MM.1S (cell line): ENCODE data around the gene LIPE.

Experiments used
- DNase-seq: peaks from one replicate; pipeline ENCODE4 v3.0.0-alpha.2; 2015
- H2AFZ ChIP-seq: fragments of 300-600 bp; sonication (generic); 2 replicates; pipeline ENCODE4 v1.6.0; 2016; ENCODE audit warnings: antibody characterized with exemption, low read length
- H3F3A ChIP-seq: fragments of 300-600 bp; sonication (generic); 2 replicates; pipeline ENCODE4 v1.6.1; 2016; ENCODE audit warnings: mild to moderate bottlenecking, antibody characterized with exemption, low read length, moderate library complexity, mixed read lengths; ENCODE audit not compliant: insufficient read depth
- H3K27ac ChIP-seq: fragments of 300-600 bp; sonication (generic); 2 replicates; pipeline ENCODE4 v1.5.1; 2016; ENCODE audit warnings: mild to moderate bottlenecking, low read length
- H3K27me3 ChIP-seq: fragments of 300-600 bp; sonication (generic); replicated peaks from 2 replicates; pipeline ENCODE4 v1.6.0; 2016; ENCODE audit warnings: low read length; ENCODE audit not compliant: insufficient read depth
- H3K36me3 ChIP-seq: fragments of 300-600 bp; sonication (generic); replicated peaks from 2 replicates; pipeline ENCODE4 v1.6.1; 2016; ENCODE audit warnings: mild to moderate bottlenecking, low read length, mixed read lengths; ENCODE audit not compliant: insufficient read depth
- H3K4me1 ChIP-seq: fragments of 300-600 bp; sonication (generic); 2 replicates; pipeline ENCODE4 v1.6.1; 2016; ENCODE audit warnings: low read length, mixed read lengths
- H3K4me2 ChIP-seq: fragments of 300-600 bp; sonication (generic); 2 replicates; pipeline ENCODE4 v1.6.0; 2016; ENCODE audit warnings: low read depth, low read length
- H3K4me3 ChIP-seq: fragments of 300-600 bp; sonication (generic); 2 replicates; pipeline ENCODE4 v1.5.1; 2016; ENCODE audit warnings: low read length, mixed read lengths
- H3K79me2 ChIP-seq: fragments of 300-600 bp; sonication (generic); 2 replicates; pipeline ENCODE4 v1.6.1; 2016; ENCODE audit warnings: mixed run types, low read length, mixed read lengths
- H3K9ac ChIP-seq: fragments of 300-600 bp; sonication (generic); 2 replicates; pipeline ENCODE4 v1.6.1; 2016; ENCODE audit warnings: low read length, mixed read lengths
- H3K9me2 ChIP-seq: fragments of 300-600 bp; sonication (generic); replicated peaks from 2 replicates; pipeline ENCODE4 v1.6.1; 2016; ENCODE audit warnings: mild to moderate bottlenecking, low read length, mixed read lengths; ENCODE audit not compliant: insufficient read depth
- H3K9me3 ChIP-seq: fragments of 300-600 bp; sonication (generic); replicated peaks from 2 replicates; pipeline ENCODE4 v1.6.1; 2016; ENCODE audit warnings: mild to moderate bottlenecking, low read length, mixed read lengths; ENCODE audit not compliant: insufficient read depth
- H4K20me1 ChIP-seq: fragments of 300-600 bp; sonication (generic); 2 replicates; pipeline ENCODE4 v1.6.1; 2016; ENCODE audit warnings: mild to moderate bottlenecking, low read length, moderate library complexity, mixed read lengths; ENCODE audit not compliant: insufficient read depth
- CTCF ChIP-seq: fragments of 300-600 bp; sonication (generic); IDR thresholded peaks from 2 replicates; pipeline ENCODE4 v1.5.1; 2016; ENCODE audit warnings: antibody characterized with exemption, low read length, mixed read lengths
- EZH2 ChIP-seq: fragments of 300-600 bp; sonication (generic); optimal IDR thresholded peaks from 2 replicates; pipeline ENCODE3; 2017; ENCODE audit warnings: low read depth, mild to moderate bottlenecking, antibody characterized with exemption, low read length, mixed read lengths
- EZH2phosphoT487 ChIP-seq: fragments of 300-600 bp; sonication (generic); IDR thresholded peaks from 2 replicates; pipeline ENCODE4 v1.6.1; 2018; ENCODE audit warnings: antibody characterized with exemption, low read length

Gene LIPE

GRCh38 chr19:42421591-42422031 lies 5.6 kb downstream of the LIPE start:
- H3F3A ChIP-seq: peaks cover 13% of the 10 kb centered on the region; the same call in 1 of the 2 replicates
- TF ChIP-seq EZH2 (no peak), CTCF (no peak), EZH2phosphoT487 (no peak)
- no peak overlapping the region for H3K9ac ChIP-seq
- H3K4me1 ChIP-seq: peaks cover 15% of the 10 kb centered on the region
- no peaks in the 10 kb centered on the region for H3K9me2 ChIP-seq
- H3K4me2 ChIP-seq: peak overlapping the region; percentile 96
- no peak overlapping the region for H2AFZ ChIP-seq
- no peak for DNase-seq
- no peaks in the 10 kb centered on the region for H3K27me3 ChIP-seq
- no peaks in the 10 kb centered on the region for H3K9me3 ChIP-seq
- peak overlapping the region; percentile 93; the same call in 1 of the 2 replicates for H3K4me3 ChIP-seq
- no peak overlapping the region for H3K27ac ChIP-seq
- H3K36me3 ChIP-seq: no peaks in the 10 kb centered on the region
- no peaks in the 10 kb centered on the region for H4K20me1 ChIP-seq
- peaks cover 26% of the 10 kb centered on the region for H3K79me2 ChIP-seq

GRCh38 chr19:42421101-42421500 lies 6.1 kb downstream of the LIPE start:
- Histone ChIP-seq H3F3A (peaks cover 13% of the 10 kb centered on the region; the same call in 1 of the 2 replicates), H3K9me2 (no peaks in the 10 kb centered on the region), H3K36me3 (no peaks in the 10 kb centered on the region), H3K4me2 (no peak overlapping the region), H2AFZ (no peak overlapping the region), H3K4me1 (peaks cover 15% of the 10 kb centered on the region), H4K20me1 (no peaks in the 10 kb centered on the region), H3K9me3 (no peaks in the 10 kb centered on the region), H3K9ac (no peak overlapping the region), H3K27ac (no peak overlapping the region), H3K27me3 (no peaks in the 10 kb centered on the region), H3K4me3 (no peak overlapping the region), H3K79me2 (peaks cover 26% of the 10 kb centered on the region)
- DNase-seq: no peak
- no peak for TF ChIP-seq EZH2phosphoT487
- no peak for TF ChIP-seq EZH2
- TF ChIP-seq CTCF: no peak

- H3K79me2 ChIP-seq: peaks cover 26% of the 10 kb centered on the region
- no peaks in the 10 kb centered on the region for H3K27me3 ChIP-seq
- H3K4me1 ChIP-seq: peaks cover 15% of the 10 kb centered on the region
- no peak overlapping the region for H3K9ac ChIP-seq
- no peak overlapping the region for H3K27ac ChIP-seq
- H3K9me2 ChIP-seq: no peaks in the 10 kb centered on the region
- H3K36me3 ChIP-seq: no peaks in the 10 kb centered on the region
- H4K20me1 ChIP-seq: no peaks in the 10 kb centered on the region
- TF ChIP-seq EZH2phosphoT487: no peak
- TF ChIP-seq CTCF: peak; percentile 98
- TF ChIP-seq EZH2: no peak
- H3K4me3 ChIP-seq: no peak overlapping the region
- peak; percentile 87 for DNase-seq
- H3F3A ChIP-seq: peaks cover 13% of the 10 kb centered on the region; the same call in 1 of the 2 replicates
- no peak overlapping the region for H2AFZ ChIP-seq
- H3K4me2 ChIP-seq: no peak overlapping the region
- H3K9me3 ChIP-seq: no peaks in the 10 kb centered on the region
Measured at GRCh38 chr19:42420055-42420544, 7.1 kb downstream of the LIPE start.
